HepG2 (cell line): Measurements from ENCODE around the gene PEAK3. TPM values are rescaled to one million over a fixed set of nuclear protein-coding genes. Genes with fewer than 3 reads are reported as not detected.

ENCODE experiments used
- AFF4 ChIP-seq: sonication (generic); formaldehyde crosslinking; IDR thresholded peaks from 2 replicates; pipeline ENCODE4 v1.4.0; 2020; ENCODE audit warnings: missing genetic modification reagents
- ARHGAP35 ChIP-seq: sonication (generic); formaldehyde crosslinking; IDR thresholded peaks from 2 replicates; pipeline ENCODE4 v1.9.0; 2022; ENCODE audit warnings: mild to moderate bottlenecking, inconsistent platforms, moderate library complexity, missing genetic modification reagents, borderline replicate concordance
- CBX2 ChIP-seq, 2 experiments: fragments of 200-600 bp in 1 of 2; sonication (generic); formaldehyde crosslinking in 1 of 2; IDR thresholded peaks; 2 replicates each; pipeline versions ENCODE4 v1.7.0 to v1.8.1; 2018 to 2022; ENCODE audit warnings: low read depth in 2 of 2, low read length in 1 of 2, mild to moderate bottlenecking in 1 of 2, missing genetic modification reagents in 1 of 2
- CSRNP1 ChIP-seq: sonication (generic); formaldehyde crosslinking; IDR thresholded peaks from 2 replicates; pipeline ENCODE4 v1.8.1; 2023; ENCODE audit warnings: mild to moderate bottlenecking, missing genetic modification reagents
- EHMT2 ChIP-seq: fragments of 200-600 bp; sonication (generic); IDR thresholded peaks from 2 replicates; pipeline ENCODE4 v1.7.0; 2017; ENCODE audit warnings: antibody characterized with exemption, low read depth, low read length, borderline replicate concordance
- ELF1 ChIP-seq: sonication (generic); formaldehyde crosslinking; IDR thresholded peaks from 2 replicates; pipeline ENCODE4 v1.4.0; 2020; ENCODE audit warnings: missing genetic modification reagents
- GATAD2A ChIP-seq: IDR thresholded peaks from 2 replicates; pipeline ENCODE4 v1.6.1; 2016
- HIVEP1 ChIP-seq: sonication (generic); formaldehyde crosslinking; IDR thresholded peaks from 2 replicates; pipeline ENCODE4 v1.4.0; 2020; ENCODE audit warnings: mild to moderate bottlenecking, missing genetic modification reagents
- KLF13 ChIP-seq: sonication (generic); formaldehyde crosslinking; IDR thresholded peaks from 2 replicates; pipeline ENCODE4 v1.4.0; 2020; ENCODE audit warnings: mild to moderate bottlenecking, missing genetic modification reagents
- NFIB ChIP-seq: sonication (generic); formaldehyde crosslinking; IDR thresholded peaks from 2 replicates; pipeline ENCODE4 v1.9.0; 2021; ENCODE audit warnings: missing genetic modification reagents, mild to moderate bottlenecking, borderline replicate concordance
- NFIC ChIP-seq: IDR thresholded peaks from 2 replicates; pipeline ENCODE4 v1.6.1; 2012; ENCODE audit warnings: mild to moderate bottlenecking, low read length, inconsistent platforms
- NR2F1 ChIP-seq, 2 experiments: fragments of 450-650 bp in 1 of 2; formaldehyde crosslinking in 1 of 2; IDR thresholded peaks; 2 replicates each; pipeline versions ENCODE4 v1.5.0 to v1.6.1; 2016 to 2020; ENCODE audit warnings: mild to moderate bottlenecking in 1 of 2, missing compliant biosample characterization in 1 of 2, missing genetic modification reagents in 1 of 2, moderate library complexity in 1 of 2
- TFAP4 ChIP-seq: sonication (generic); IDR thresholded peaks from 2 replicates; pipeline ENCODE4 v1.6.1; 2016; ENCODE audit warnings: low read depth, borderline replicate concordance
- TFE3 ChIP-seq: IDR thresholded peaks from 2 replicates; pipeline ENCODE4 v1.6.1; 2016
- WIZ ChIP-seq: sonication (generic); formaldehyde crosslinking; IDR thresholded peaks from 2 replicates; pipeline ENCODE4 v1.5.1; 2020; ENCODE audit warnings: mild to moderate bottlenecking, missing genetic modification reagents
- ZBTB7B ChIP-seq: sonication (generic); formaldehyde crosslinking; IDR thresholded peaks from 2 replicates; pipeline ENCODE4 v1.4.0; 2020; ENCODE audit warnings: missing genetic modification reagents
- ZBTB8A ChIP-seq: sonication (generic); formaldehyde crosslinking; IDR thresholded peaks from 2 replicates; pipeline ENCODE4 v1.4.0; 2020; ENCODE audit warnings: mild to moderate bottlenecking, low read depth, missing genetic modification reagents, borderline replicate concordance
- ZNF3 ChIP-seq: IDR thresholded peaks from 2 replicates; pipeline ENCODE4 v1.7.0; 2017; ENCODE audit warnings: inconsistent platforms
- ZNF496 ChIP-seq: sonication (generic); formaldehyde crosslinking; IDR thresholded peaks from 2 replicates; pipeline ENCODE4 v1.8.1; 2023; ENCODE audit warnings: mild to moderate bottlenecking, moderate library complexity, missing genetic modification reagents; ENCODE audit not compliant: insufficient replicate concordance
- ZNF572 ChIP-seq: sonication (generic); formaldehyde crosslinking; IDR thresholded peaks from 2 replicates; pipeline ENCODE4 v1.5.1; 2020; ENCODE audit warnings: mild to moderate bottlenecking, missing genetic modification reagents
- ZNF674 ChIP-seq: sonication (generic); formaldehyde crosslinking; IDR thresholded peaks from 2 replicates; pipeline ENCODE4 v1.5.0; 2020; ENCODE audit warnings: low read depth, mild to moderate bottlenecking, missing genetic modification reagents
- ZSCAN20 ChIP-seq: sonication (generic); formaldehyde crosslinking; IDR thresholded peaks from 2 replicates; pipeline ENCODE4 v1.4.0; 2020; ENCODE audit warnings: missing genetic modification reagents, mild to moderate bottlenecking, borderline replicate concordance
- polyA plus RNA-seq, 8 experiments: library from polyadenylated mRNA; depleted of rRNA in 3 of 8; stranded (reverse) in 7 of 8; unstranded in 1 of 8; fragments of >200 nt; fragmentation: Illumina TruSeq in 4 of 8; extraction: Trizol in 4 of 8; gene quantifications; 2 replicates each; pipeline versions ENCODE4 v1.2.1 to v1.2.3, GENCODE V29; 2011 to 2016; ENCODE audit warnings: low read depth in 4 of 8, missing spikeins in 1 of 8, mixed read lengths in 1 of 8; ENCODE audit not compliant: insufficient read depth in 1 of 8
- total RNA-seq, 5 experiments: library from RNA; depleted of rRNA; stranded (reverse); fragments of >200 nt; fragmentation: Illumina TruSeq; extraction: Trizol; gene quantifications; 2 replicates each; pipeline ENCODE4 v1.2.3, GENCODE V29; 2016; ENCODE audit warnings: low read depth in 1 of 5

The PEAK3 gene
- total and polyA plus RNA-seq, 2 of the 13 experiments (the other 11 are each of a cell fraction or from before 2014, with no cell fraction given): not detected

GRCh38 chr19:2288338-2288817 is 6.4 kb upstream of the PEAK3 start (continued):
- TF ChIP-seq AFF4 (CRISPR knock-in tag): no peak
- peak; percentile 99 for TF ChIP-seq HIVEP1
- TF ChIP-seq ARHGAP35: peak; percentile 61; the same call in 1 of the 2 replicates
- peak; percentile 61 for TF ChIP-seq ZBTB7B
- peak in 1 of 2 experiments; percentile 78; a peak in 3 of 4 replicates for TF ChIP-seq NR2F1 (CRISPR knock-in tag; IDR thresholded peaks at IDR 0.05)
- TF ChIP-seq WIZ (CRISPR knock-in tag): no peak
- no peak for TF ChIP-seq CBX2 (IDR thresholded peaks at IDR 0.05; ENCODE audit: low read depth, low read length)
- TF ChIP-seq CBX2 (CRISPR knock-in tag; IDR thresholded peaks at IDR 0.05; ENCODE audit: low read depth): no peak
- peak; percentile 81; the same call in 1 of the 2 replicates for TF ChIP-seq NFIB
- no peak for TF ChIP-seq ZBTB8A (CRISPR knock-in tag)
- TF ChIP-seq ZNF572 (CRISPR knock-in tag): peak; percentile 25; the same call in 1 of the 2 replicates
- no peak for TF ChIP-seq ZNF674 (CRISPR knock-in tag)
- TF ChIP-seq ZSCAN20: no peak
- peak; percentile 41; the same call in 1 of the 2 replicates for TF ChIP-seq CSRNP1 (CRISPR knock-in tag)
- TF ChIP-seq ZNF3: no peak
- 0 out of 2 replicates have a peak, but pooled peaks have one; percentile 43 for TF ChIP-seq GATAD2A (CRISPR knock-in tag)
- no peak for TF ChIP-seq ZNF496
- no peak for TF ChIP-seq NFIC
- TF ChIP-seq TFAP4: peak; percentile 56; the same call in 1 of the 2 replicates
- TF ChIP-seq EHMT2: no peak
- 0 out of 2 replicates have a peak, but pooled peaks have one; percentile 42 for TF ChIP-seq TFE3 (CRISPR knock-in tag)
- peak; percentile 26; the same call in 1 of the 2 replicates for TF ChIP-seq ELF1 (CRISPR knock-in tag)
- TF ChIP-seq KLF13 (CRISPR knock-in tag): no peak
